Activated T-cell treated with anti-CD3 and anti-CD28 coated beads, Interleukin-2, amount 50 U/mL, for 72 hours (primary cell): ENCODE measurements around the gene CHST11. TPM values are rescaled to one million over a fixed set of nuclear protein-coding genes. Genes with fewer than 3 reads are reported as not detected.

Experiments used
- ATAC-seq, 2 donors: fragments of 150-1000 bp; cut with Tn5 transposase; replicated peaks in 1 of 2; 2 replicates each; pipeline ENCODE4 v1.10.0; 2021; ENCODE audit warnings: moderate library complexity in 2 of 2, mild to moderate bottlenecking in 1 of 2
- DNase-seq, 2 donors: peaks; one replicate each; pipeline ENCODE4 v3.0.0; 2021 to 2022; ENCODE audit warnings: mixed read lengths in 1 of 2
- H3K27ac Mint-ChIP-seq: one replicate; pipeline ENCODE4 v1.8.0; 2022; ENCODE audit warnings: mild to moderate bottlenecking, moderate library complexity, mixed read lengths
- H3K27me3 Mint-ChIP-seq: one replicate; pipeline ENCODE4 v1.8.0; 2022; ENCODE audit warnings: low read depth, mixed read lengths
- H3K36me3 Mint-ChIP-seq, 2 donors: one replicate each; pipeline ENCODE4 v1.8.0; 2022; ENCODE audit warnings: mixed read lengths in 2 of 2, mild to moderate bottlenecking in 1 of 2; ENCODE audit not compliant: insufficient read depth in 2 of 2
- H3K4me1 Mint-ChIP-seq: one replicate; pipeline ENCODE4 v1.8.0; 2022; ENCODE audit warnings: low read depth, mixed read lengths
- H3K4me3 Mint-ChIP-seq, 2 donors: one replicate each; pipeline ENCODE4 v1.8.0; 2022; ENCODE audit warnings: mild to moderate bottlenecking in 2 of 2, mixed read lengths in 2 of 2, moderate library complexity in 2 of 2
- H3K9me3 Mint-ChIP-seq, 2 donors: one replicate each; pipeline ENCODE4 v1.8.0; 2022; ENCODE audit warnings: mixed read lengths in 2 of 2
- total RNA-seq, 2 donors: library from RNA; stranded (reverse); gene quantifications; one replicate each; pipeline ENCODE4 v1.2.3, GENCODE V29; 2022

CHST11 gene
- total RNA-seq, 2 donors from 2014 or later = 47.2 to 57.7 TPM

GRCh38 chr12:104657726-104658484 lies 201.2 kb downstream of the CHST11 start:
- H3K9me3 Mint-ChIP-seq = no peaks in the 10 kb centered on the region
- no peak overlapping the region for H3K4me3 Mint-ChIP-seq

GRCh38 chr12:104659058-104659457 lies 202.3 kb downstream of the CHST11 start:
- H3K36me3 Mint-ChIP-seq = no peaks in the 10 kb centered on the region
- H3K4me1 Mint-ChIP-seq = peaks cover 7% of the 10 kb centered on the region
- H3K27ac Mint-ChIP-seq = no peak overlapping the region
- ATAC-seq (no peak), DNase-seq (no peak)
- H3K9me3 Mint-ChIP-seq = no peaks in the 10 kb centered on the region
- H3K4me3 Mint-ChIP-seq = no peak overlapping the region
- H3K27me3 Mint-ChIP-seq = no peaks in the 10 kb centered on the region

More at GRCh38 chr12:104657726-104658484, 201.2 kb downstream of the CHST11 start:
- DNase-seq (no peak), ATAC-seq (no peak)
- Mint-ChIP-seq H3K27ac (no peak overlapping the region), H3K4me1 (peaks cover 19% of the 10 kb centered on the region), H3K36me3 (no peaks in the 10 kb centered on the region), H3K27me3 (no peaks in the 10 kb centered on the region)

- DNase-seq = no peak
- H3K9me3 Mint-ChIP-seq = no peaks in the 10 kb centered on the region
- no peaks in the 10 kb centered on the region for H3K36me3 Mint-ChIP-seq
- H3K4me3 Mint-ChIP-seq = no peak overlapping the region
- H3K27ac Mint-ChIP-seq = peak overlapping the region; percentile 51
- H3K4me1 Mint-ChIP-seq = peaks cover 11% of the 10 kb centered on the region
- ATAC-seq = no peak
- no peaks in the 10 kb centered on the region for H3K27me3 Mint-ChIP-seq
These were observed 205.5 kb downstream of the CHST11 start for GRCh38 chr12:104662203-104662602.

GRCh38 chr12:104662908-104663307 lies 206.2 kb downstream of the CHST11 start:
- H3K27ac Mint-ChIP-seq = peak overlapping the region; percentile 45
- no peaks in the 10 kb centered on the region for H3K36me3 Mint-ChIP-seq
- H3K4me1 Mint-ChIP-seq = peaks cover 11% of the 10 kb centered on the region
- H3K9me3 Mint-ChIP-seq = no peaks in the 10 kb centered on the region
- no peak for DNase-seq
- no peak overlapping the region for H3K4me3 Mint-ChIP-seq
- no peaks in the 10 kb centered on the region for H3K27me3 Mint-ChIP-seq
- no peak for ATAC-seq

- H3K9me3 Mint-ChIP-seq = no peaks in the 10 kb centered on the region
- H3K36me3 Mint-ChIP-seq = no peaks in the 10 kb centered on the region
- H3K4me1 Mint-ChIP-seq = peaks cover 16% of the 10 kb centered on the region
- H3K27me3 Mint-ChIP-seq = no peaks in the 10 kb centered on the region
- no peak for ATAC-seq
- H3K27ac Mint-ChIP-seq = no peak overlapping the region
- DNase-seq = no peak
- H3K4me3 Mint-ChIP-seq = no peak overlapping the region
These were observed 207.6 kb downstream of the CHST11 start for GRCh38 chr12:104664351-104664750.

GRCh38 chr12:104665296-104665695 lies 208.5 kb downstream of the CHST11 start:
- peak; percentile 33 to 56 for DNase-seq
- ATAC-seq = peak; percentile 85 to 95
- H3K4me1 Mint-ChIP-seq = peaks cover 26% of the 10 kb centered on the region
- H3K4me3 Mint-ChIP-seq = peak overlapping the region in 1 of 2 donors; percentile 33
- H3K9me3 Mint-ChIP-seq = no peaks in the 10 kb centered on the region
- no peaks in the 10 kb centered on the region for H3K27me3 Mint-ChIP-seq
- H3K27ac Mint-ChIP-seq = peak overlapping the region; percentile 83
- H3K36me3 Mint-ChIP-seq = no peaks in the 10 kb centered on the region

GRCh38 chr12:104667139-104667538 lies 210.4 kb downstream of the CHST11 start:
- Mint-ChIP-seq H3K4me1 (peaks cover 44% of the 10 kb centered on the region), H3K27ac (no peak overlapping the region)
- ATAC-seq = no peak

GRCh38 chr12:104668274-104668718 lies 211.5 kb downstream of the CHST11 start:
- no peaks in the 10 kb centered on the region for H3K36me3 Mint-ChIP-seq
- no peak overlapping the region for H3K27ac Mint-ChIP-seq
- H3K9me3 Mint-ChIP-seq = no peaks in the 10 kb centered on the region
- DNase-seq (no peak), ATAC-seq (no peak)
- H3K4me1 Mint-ChIP-seq = peaks cover 55% of the 10 kb centered on the region
- H3K4me3 Mint-ChIP-seq = no peak overlapping the region
- H3K27me3 Mint-ChIP-seq = no peaks in the 10 kb centered on the region

More at GRCh38 chr12:104667139-104667538, 210.4 kb downstream of the CHST11 start:
- Mint-ChIP-seq H3K27me3 (no peaks in the 10 kb centered on the region), H3K9me3 (no peaks in the 10 kb centered on the region), H3K4me3 (no peak overlapping the region), H3K36me3 (no peaks in the 10 kb centered on the region)
- no peak for DNase-seq

GRCh38 chr12:104669089-104669721 lies 212.5 kb downstream of the CHST11 start:
- no peak overlapping the region for H3K27ac Mint-ChIP-seq
- no peaks in the 10 kb centered on the region for H3K9me3 Mint-ChIP-seq
- no peaks in the 10 kb centered on the region for H3K36me3 Mint-ChIP-seq
- H3K4me1 Mint-ChIP-seq = peaks cover 64% of the 10 kb centered on the region
- H3K4me3 Mint-ChIP-seq = no peak overlapping the region
- ATAC-seq = no peak
- no peak for DNase-seq
- H3K27me3 Mint-ChIP-seq = no peaks in the 10 kb centered on the region

GRCh38 chr12:104669851-104670337 lies 213.1 kb downstream of the CHST11 start:
- peak in 1 of 2 donors; percentile 41 for DNase-seq
- no peaks in the 10 kb centered on the region for H3K9me3 Mint-ChIP-seq
- no peaks in the 10 kb centered on the region for H3K27me3 Mint-ChIP-seq
- no peak overlapping the region for H3K4me3 Mint-ChIP-seq
- peak overlapping the region; percentile 58 for H3K27ac Mint-ChIP-seq
- H3K4me1 Mint-ChIP-seq = peaks cover 65% of the 10 kb centered on the region
- ATAC-seq = peak in 1 of 2 donors; percentile 10
- H3K36me3 Mint-ChIP-seq = no peaks in the 10 kb centered on the region

GRCh38 chr12:104670439-104671408 lies 214.0 kb downstream of the CHST11 start:
- Mint-ChIP-seq H3K9me3 (no peaks in the 10 kb centered on the region), H3K4me3 (peak overlapping the region; percentile 68 to 81), H3K27ac (peak overlapping the region; percentile 94), H3K4me1 (peaks cover 57% of the 10 kb centered on the region), H3K27me3 (no peaks in the 10 kb centered on the region), H3K36me3 (no peaks in the 10 kb centered on the region)
- DNase-seq = no peak
- ATAC-seq = peak in 1 of 2 donors; percentile 1

- H3K9me3 Mint-ChIP-seq = no peaks in the 10 kb centered on the region
- DNase-seq (peak; percentile 89 to 90), ATAC-seq (peak; percentile 86 to 87)
- H3K4me3 Mint-ChIP-seq = peak overlapping the region; percentile 68 to 81
- H3K36me3 Mint-ChIP-seq = no peaks in the 10 kb centered on the region
- H3K27me3 Mint-ChIP-seq = no peaks in the 10 kb centered on the region
- H3K4me1 Mint-ChIP-seq = peaks cover 55% of the 10 kb centered on the region
- peak overlapping the region; percentile 94 for H3K27ac Mint-ChIP-seq
These were observed 214.8 kb downstream of the CHST11 start for GRCh38 chr12:104671409-104672095.
